IPS-18c (cell line): ENCODE results near the gene CDS1.
"Not testable (repeated sequence)": the region's sequence is repeated elsewhere in the genome, so short reads cannot be mapped to it uniquely, and the experiment has no call there.

Experiments
- H3K4me3 ChIP-seq: 2 replicates; pipeline ENCODE4 v1.7.0; 2013; ENCODE audit warnings: low read depth, mild to moderate bottlenecking, low read length, moderate library complexity; ENCODE audit not compliant: insufficient read depth
- H3K9me3 ChIP-seq: one replicate; pipeline ENCODE4 v1.6.1; 2013; ENCODE audit warnings: mild to moderate bottlenecking, low read length, moderate library complexity; ENCODE audit not compliant: control insufficient read depth, insufficient read depth

Gene CDS1

DNA sequence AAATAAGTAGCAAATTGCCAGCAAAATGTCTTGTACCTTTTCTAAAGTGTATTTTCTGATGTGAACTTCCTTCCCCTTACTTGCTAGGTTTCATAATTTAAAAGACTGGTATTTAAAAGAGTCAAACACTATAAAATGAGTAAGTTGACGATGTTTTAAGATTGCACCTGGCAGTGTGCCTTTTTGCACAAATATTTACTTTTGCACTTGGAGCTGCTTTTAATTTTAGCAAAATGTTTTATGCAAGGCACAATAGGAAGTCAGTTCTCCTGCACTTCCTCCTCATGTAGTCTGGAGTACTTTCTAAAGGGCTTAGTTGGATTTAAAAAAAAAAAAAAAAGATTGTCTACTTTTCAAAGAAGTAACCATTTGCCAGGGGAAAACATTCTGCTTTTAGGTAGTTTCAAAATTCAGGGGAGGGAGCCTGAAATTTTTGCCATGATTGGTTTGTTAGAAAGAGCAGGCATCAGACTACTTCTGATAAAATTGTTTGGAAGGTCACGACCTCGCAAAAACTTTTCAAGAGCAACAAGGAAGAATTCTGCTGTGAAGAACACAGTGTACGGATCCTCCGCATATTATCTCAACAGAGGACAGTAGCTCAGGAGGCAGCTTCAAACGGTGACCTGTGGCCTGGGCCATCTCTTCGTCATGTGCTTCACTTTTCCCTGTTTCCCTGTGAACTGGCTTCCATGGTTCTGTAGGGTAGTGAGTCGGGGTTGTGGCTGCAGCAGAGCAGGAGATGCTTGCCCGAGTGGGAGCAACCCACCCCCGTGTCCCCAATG lies 66.1 kb downstream of the CDS1 start:
- Histone ChIP-seq H3K4me3 (no peak overlapping the region), H3K9me3 (no peaks in the 10 kb centered on the region)

- Histone ChIP-seq H3K4me3 (no peak overlapping the region), H3K9me3 (no peaks in the 10 kb centered on the region)
Measured at GRCh38 chr4:84651499-84651898, 68.6 kb downstream of the CDS1 start.

DNA sequence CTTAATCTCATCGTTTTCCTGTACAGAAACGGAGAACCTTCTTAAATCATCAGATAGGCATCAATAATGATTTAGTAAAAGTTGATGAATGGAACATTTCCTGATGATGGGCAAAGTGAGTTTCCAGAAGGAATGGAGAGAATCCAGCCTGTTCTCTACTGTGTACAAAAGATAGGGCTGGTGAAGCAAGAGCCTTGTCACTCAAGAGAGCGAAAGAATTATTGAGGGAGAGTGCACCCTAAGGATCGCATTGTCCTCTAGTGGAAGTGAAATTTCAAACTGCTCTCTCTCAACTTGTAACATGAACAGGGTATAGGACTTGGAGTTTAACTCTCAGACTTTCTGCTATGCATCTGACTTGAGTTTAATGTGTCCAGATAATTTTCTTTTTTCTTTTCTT lies 69.6 kb downstream of the CDS1 start:
- H3K4me3 ChIP-seq: no peak overlapping the region
- H3K9me3 ChIP-seq: no peaks in the 10 kb centered on the region

DNA sequence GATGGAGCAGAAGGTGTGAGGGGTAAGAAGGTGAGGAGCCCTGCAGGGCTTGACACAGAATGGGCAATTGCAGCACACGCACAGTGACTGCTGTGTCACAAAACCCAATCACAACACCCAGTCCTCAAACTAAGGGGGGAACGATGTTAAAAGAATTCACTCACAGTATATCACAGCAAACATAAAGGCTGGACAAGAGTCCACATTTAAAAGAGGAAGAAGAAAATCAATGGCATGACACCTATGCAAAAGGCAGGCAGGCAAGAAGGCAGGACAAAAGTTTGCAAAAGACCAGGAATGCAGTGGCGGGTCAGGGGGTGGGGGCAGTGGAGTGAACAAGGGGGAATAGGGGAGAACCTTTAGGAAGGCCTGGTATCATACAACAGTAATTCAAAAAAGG lies 77.7 kb downstream of the CDS1 start:
- Histone ChIP-seq H3K4me3 (no peak overlapping the region), H3K9me3 (peaks cover 8% of the 10 kb centered on the region)

- H3K4me3 ChIP-seq: no peak overlapping the region
Measured at GRCh38 chr4:84661191-84661939, 78.4 kb downstream of the CDS1 start.

GRCh38 chr4:84664767-84665166 lies 81.8 kb downstream of the CDS1 start:
- not testable (repeated sequence) for H3K4me3 ChIP-seq, H3K9me3 ChIP-seq

More at GRCh38 chr4:84661191-84661939, 78.4 kb downstream of the CDS1 start:
- peaks cover 8% of the 10 kb centered on the region for H3K9me3 ChIP-seq

DNA sequence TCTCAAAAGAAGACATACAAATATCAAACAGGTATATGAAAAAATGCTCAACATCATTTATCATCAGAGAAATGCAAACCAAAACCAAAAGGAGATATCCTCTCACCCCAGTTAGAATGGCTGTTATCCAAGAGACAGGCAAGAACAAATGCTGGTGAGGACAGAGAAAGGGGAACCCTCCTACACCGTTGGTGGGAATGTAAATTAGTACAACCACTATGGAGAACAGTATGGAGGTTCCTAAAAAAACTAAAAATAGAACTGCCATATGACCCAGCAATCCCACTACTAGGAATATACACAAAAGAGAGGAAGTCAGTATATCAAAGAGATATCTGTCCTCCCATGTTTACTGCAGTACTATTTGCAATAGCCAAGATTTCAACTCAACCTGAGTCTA lies 83.5 kb downstream of the CDS1 start:
- Histone ChIP-seq H3K4me3 (no peak overlapping the region), H3K9me3 (no peaks in the 10 kb centered on the region)

DNA sequence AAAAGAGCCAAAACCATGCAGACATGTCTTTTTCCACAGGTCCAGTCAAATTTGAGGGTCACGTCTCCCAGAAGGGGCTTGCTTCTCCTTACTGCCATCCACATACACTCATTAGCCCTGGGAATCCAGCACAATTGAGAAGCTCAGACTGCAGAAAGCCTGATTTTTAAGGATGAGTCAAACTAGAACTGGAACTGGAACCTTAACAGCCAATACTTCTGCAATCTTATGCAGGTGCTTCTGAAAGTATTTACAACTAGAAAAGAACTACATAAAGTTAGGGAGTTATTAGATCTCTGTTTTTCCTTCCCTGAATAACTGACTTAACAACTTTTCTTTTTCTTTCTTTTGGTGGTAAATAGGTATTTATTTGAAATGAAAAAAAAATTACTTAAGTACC lies 86.3 kb downstream of the CDS1 start:
- Histone ChIP-seq H3K9me3 (no peaks in the 10 kb centered on the region), H3K4me3 (no peak overlapping the region)

GRCh38 chr4:84672177-84672576 lies 89.2 kb downstream of the CDS1 start:
- Histone ChIP-seq H3K4me3 (no peak overlapping the region), H3K9me3 (no peaks in the 10 kb centered on the region)

DNA sequence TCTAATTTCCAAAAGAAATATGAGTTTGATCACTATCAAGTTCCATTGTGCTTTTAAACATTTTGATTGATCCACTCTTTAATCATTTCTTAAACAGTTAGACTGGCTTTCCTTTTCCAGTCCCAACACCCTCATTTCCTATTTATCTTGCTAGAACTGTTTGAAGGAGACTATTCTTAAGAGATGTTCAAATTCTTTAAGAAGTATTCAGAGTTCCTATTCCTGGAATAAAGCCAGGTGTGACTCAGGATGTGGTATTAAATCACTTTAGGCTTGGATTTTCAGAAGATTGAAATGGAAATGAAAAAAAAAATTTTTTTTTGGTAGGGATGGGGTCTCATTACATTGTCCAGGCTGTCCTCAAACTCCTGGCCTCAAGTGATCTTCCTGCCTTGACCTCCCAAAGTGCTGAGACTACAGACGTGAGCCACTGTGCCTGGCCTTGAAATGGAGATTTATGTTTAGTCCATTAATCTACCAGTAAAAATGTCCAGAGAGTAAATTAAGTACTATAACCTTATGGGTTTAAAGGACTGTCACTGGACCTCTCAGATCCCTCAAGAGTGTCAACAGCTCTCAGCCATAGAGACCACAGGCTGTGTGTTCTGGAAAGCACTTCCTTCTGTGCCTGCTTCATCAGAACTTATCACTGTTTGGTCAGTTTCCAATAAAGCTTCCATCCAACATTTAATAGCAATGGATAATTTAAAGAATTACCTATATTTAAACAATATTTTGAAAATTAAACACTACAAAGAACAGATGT lies 90.7 kb downstream of the CDS1 start:
- no peaks in the 10 kb centered on the region for H3K9me3 ChIP-seq
- no peak overlapping the region for H3K4me3 ChIP-seq

GRCh38 chr4:84677093-84677492 lies 94.2 kb downstream of the CDS1 start:
- H3K4me3 ChIP-seq: no peak overlapping the region
- no peaks in the 10 kb centered on the region for H3K9me3 ChIP-seq

DNA sequence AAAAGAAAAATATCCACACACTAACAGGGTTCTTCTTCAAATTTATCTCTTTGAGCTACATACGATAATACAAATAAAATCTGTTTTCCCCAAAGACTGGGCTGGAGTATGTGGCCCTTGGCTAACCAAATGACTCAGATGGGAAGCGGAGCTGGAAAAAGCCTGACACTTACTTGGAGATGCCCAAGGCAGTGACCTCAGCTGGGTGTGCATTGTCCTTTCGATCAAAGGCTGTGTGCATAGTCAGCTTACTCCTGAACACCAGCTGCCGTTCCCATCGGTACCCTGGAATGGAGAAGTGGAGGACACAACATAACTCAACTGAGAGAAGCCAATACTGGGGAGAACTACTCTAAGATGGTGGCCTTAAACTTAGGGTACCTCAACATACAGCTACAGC lies 95.1 kb downstream of the CDS1 start:
- H3K9me3 ChIP-seq: no peaks in the 10 kb centered on the region
- no peak overlapping the region for H3K4me3 ChIP-seq

GRCh38 chr4:84678976-84679744 lies 96.2 kb downstream of the CDS1 start:
- H3K4me3 ChIP-seq: no peak overlapping the region
- H3K9me3 ChIP-seq: no peaks in the 10 kb centered on the region

GRCh38 chr4:84680956-84681355 lies 98.0 kb downstream of the CDS1 start:
- Histone ChIP-seq H3K9me3 (no peaks in the 10 kb centered on the region), H3K4me3 (no peak overlapping the region)

DNA sequence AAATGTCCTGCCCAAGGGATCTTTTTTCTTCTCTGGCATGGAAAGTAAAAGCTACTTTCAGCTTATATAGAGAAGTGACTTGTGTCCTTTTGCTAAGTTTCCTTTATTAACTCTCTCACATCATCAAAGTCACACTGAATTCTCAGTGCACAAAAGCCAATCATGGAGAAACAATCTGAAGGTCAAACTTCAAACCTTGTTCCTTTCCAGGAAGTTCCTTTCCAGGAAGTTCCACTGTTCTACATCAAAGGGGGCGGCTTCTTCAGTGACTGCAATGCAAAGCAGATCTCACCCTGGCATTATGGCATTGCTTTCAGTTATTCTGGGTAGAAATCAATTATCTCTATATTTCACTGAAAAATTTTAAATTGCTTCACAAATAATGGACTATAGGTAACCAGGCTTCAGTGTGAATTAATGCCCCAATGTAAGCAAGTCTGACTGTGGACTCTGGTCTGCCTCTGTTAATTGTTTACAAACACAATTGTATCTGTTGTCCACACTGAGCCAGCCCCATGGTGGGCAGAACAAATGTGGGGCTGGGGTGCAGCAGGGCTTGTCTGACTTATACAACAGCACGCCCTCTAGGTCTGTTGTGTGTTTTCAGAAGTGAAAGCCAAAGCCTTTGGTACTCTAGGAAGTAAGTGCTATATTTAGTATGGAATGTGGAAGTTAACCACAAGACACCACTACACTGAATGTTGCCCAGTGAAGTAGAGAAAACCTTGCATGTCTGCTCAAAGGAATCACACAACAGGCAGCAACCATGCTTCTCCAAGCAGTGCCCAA lies 98.8 kb downstream of the CDS1 start:
- H3K4me3 ChIP-seq: no peak overlapping the region

GRCh38 chr4:84682661-84683060 lies 99.7 kb downstream of the CDS1 start:
- H3K4me3 ChIP-seq, H3K9me3 ChIP-seq: not testable (repeated sequence)

More for the DNA sequence above, 98.8 kb downstream of the CDS1 start:
- H3K9me3 ChIP-seq: no peaks in the 10 kb centered on the region
